ENCODE measurements around the gene EML6.

EML6 gene

DNA sequence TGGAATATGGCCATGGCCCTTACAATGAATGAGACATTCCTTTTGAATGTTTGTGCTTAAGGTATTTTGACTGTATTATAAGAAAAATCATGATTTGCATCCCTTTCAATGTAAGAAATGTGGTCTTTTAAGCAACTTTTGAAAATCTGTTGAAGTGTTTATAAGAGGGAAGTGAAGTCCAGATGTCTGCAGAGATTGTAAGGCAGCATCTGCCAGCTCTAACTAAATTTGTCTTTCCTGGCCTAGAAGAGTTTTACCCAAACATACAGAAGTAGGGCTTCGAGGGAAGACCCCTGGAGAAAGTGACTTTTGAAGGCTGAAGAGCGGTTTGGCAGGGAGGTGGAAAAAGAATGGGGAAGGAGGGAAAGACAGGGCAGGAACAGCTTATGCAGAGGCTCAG is 12.2 kb downstream of the EML6 start:
- WGBS, 2 donors (ENCODE audit: extremely low coverage in 2 of 2, insufficient read length in 2 of 2, insufficient replicate concordance in 1 of 2), result no CpG with 5 or more reads among the region's 2 CpGs
- Histone ChIP-seq H3K4me3 (ENCODE audit: low read length in 2 of 2) (no peak overlapping the region), H3K18ac (ENCODE audit: low read length) (no peak overlapping the region)

DNA sequence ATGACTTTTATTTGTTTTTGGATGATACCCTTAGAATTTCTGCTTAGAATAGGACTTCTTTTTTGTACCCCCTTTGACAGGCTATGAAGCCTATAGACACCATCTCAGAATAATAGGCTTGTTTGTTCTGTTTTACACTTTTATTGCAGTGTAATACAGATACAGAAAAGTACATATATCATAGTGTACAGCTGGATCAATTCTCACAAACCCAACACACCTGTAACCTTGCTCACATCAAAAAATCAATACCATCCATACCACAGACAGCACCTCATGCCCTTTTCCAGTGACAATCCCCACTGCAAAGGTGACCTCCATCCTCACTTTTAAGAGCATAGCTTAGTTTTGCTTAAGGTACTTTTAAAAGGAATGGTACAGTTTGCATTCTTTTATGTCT is 14.8 kb downstream of the EML6 start:
- Histone ChIP-seq H4K91ac (ENCODE audit: low read depth, low read length, poor library complexity) (no peak overlapping the region), H3K14ac (ENCODE audit: low read length) (no peak overlapping the region), H3K27ac (replicated peaks; ENCODE audit: low read length) (no peak overlapping the region), H3K9me3 (replicated peaks in 1 of 2; ENCODE audit: control insufficient read depth in 2 of 2, insufficient read depth in 1 of 2, low read depth in 1 of 2, low read length in 2 of 2) (no peaks in the 10 kb centered on the region), H2BK15ac (ENCODE audit: low read length) (no peak overlapping the region), H2AFZ (ENCODE audit: low read length) (no peak overlapping the region), H3K4me2 (ENCODE audit: insufficient read depth, low read length, poor library complexity, severe bottlenecking) (no peak overlapping the region), H3K4ac (ENCODE audit: low read length) (no peak overlapping the region), H3K9ac (ENCODE audit: low read depth, low read length, poor library complexity) (no peak overlapping the region), H2AK5ac (ENCODE audit: low read depth, low read length) (no peak overlapping the region), H3K79me1 (ENCODE audit: low read depth, low read length) (no peaks in the 10 kb centered on the region), H3K4me3 (ENCODE audit: low read length in 2 of 2) (no peak overlapping the region), H2BK120ac (ENCODE audit: low read depth, low read length) (no peak overlapping the region), H3K18ac (ENCODE audit: low read length) (no peak overlapping the region), H2BK12ac (ENCODE audit: low read length) (no peak overlapping the region), H3K23ac (ENCODE audit: low read depth, low read length, poor library complexity) (no peak overlapping the region), H3K27me3 (ENCODE audit: control insufficient read depth in 3 of 3, insufficient read depth in 3 of 3, low read depth in 1 of 3, low read length in 3 of 3) (peaks cover 0 to 27% (median 0%) of the 10 kb centered on the region in 3 experiments), H3K36me3 (replicated peaks in 1 of 2; ENCODE audit: control insufficient read depth in 2 of 2, insufficient read depth in 2 of 2, low read length in 2 of 2) (no peaks in the 10 kb centered on the region), H3K4me1 (ENCODE audit: control insufficient read depth in 2 of 2, insufficient read depth in 1 of 2, low read depth in 1 of 2, low read length in 2 of 2) (no peaks in the 10 kb centered on the region), H4K8ac (ENCODE audit: low read depth, low read length) (no peak overlapping the region), H2BK5ac (ENCODE audit: low read length) (no peak overlapping the region)
- no peak for DNase-seq (ENCODE audit: low spot score)

More for the DNA sequence above, 12.2 kb downstream of the EML6 start:
- H3K4me2 ChIP-seq (ENCODE audit: insufficient read depth, low read length, poor library complexity, severe bottlenecking), result no peak overlapping the region
- no peaks in the 10 kb centered on the region for H3K79me1 ChIP-seq (ENCODE audit: low read depth, low read length)
- no peak overlapping the region for H2BK5ac ChIP-seq (ENCODE audit: low read length)
- H3K4ac ChIP-seq (ENCODE audit: low read length), result no peak overlapping the region
- H3K14ac ChIP-seq (ENCODE audit: low read length), result no peak overlapping the region
- H2AK5ac ChIP-seq (ENCODE audit: low read depth, low read length), result no peak overlapping the region
- no peak overlapping the region for H3K9ac ChIP-seq (ENCODE audit: low read depth, low read length, poor library complexity)
- no peak overlapping the region for H2AFZ ChIP-seq (ENCODE audit: low read length)
- H3K4me1 ChIP-seq (ENCODE audit: control insufficient read depth in 2 of 2, insufficient read depth in 1 of 2, low read depth in 1 of 2, low read length in 2 of 2), result no peaks in the 10 kb centered on the region
- H2BK12ac ChIP-seq (ENCODE audit: low read length), result no peak overlapping the region
- no peak overlapping the region for H4K91ac ChIP-seq (ENCODE audit: low read depth, low read length, poor library complexity)
- H3K27me3 ChIP-seq (ENCODE audit: control insufficient read depth in 3 of 3, insufficient read depth in 3 of 3, low read depth in 1 of 3, low read length in 3 of 3), result peaks cover 0 to 22% (median 0%) of the 10 kb centered on the region in 3 experiments
- H3K27ac ChIP-seq (replicated peaks; ENCODE audit: low read length), result no peak overlapping the region
- H2BK15ac ChIP-seq (ENCODE audit: low read length), result no peak overlapping the region
- no peak overlapping the region for H2BK120ac ChIP-seq (ENCODE audit: low read depth, low read length)
- no peaks in the 10 kb centered on the region for H3K9me3 ChIP-seq (replicated peaks in 1 of 2; ENCODE audit: control insufficient read depth in 2 of 2, insufficient read depth in 1 of 2, low read depth in 1 of 2, low read length in 2 of 2)
- H4K8ac ChIP-seq (ENCODE audit: low read depth, low read length), result no peak overlapping the region
- no peaks in the 10 kb centered on the region for H3K36me3 ChIP-seq (replicated peaks in 1 of 2; ENCODE audit: control insufficient read depth in 2 of 2, insufficient read depth in 2 of 2, low read length in 2 of 2)
- H3K23ac ChIP-seq (ENCODE audit: low read depth, low read length, poor library complexity), result no peak overlapping the region
- DNase-seq (ENCODE audit: low spot score), result no peak

DNA sequence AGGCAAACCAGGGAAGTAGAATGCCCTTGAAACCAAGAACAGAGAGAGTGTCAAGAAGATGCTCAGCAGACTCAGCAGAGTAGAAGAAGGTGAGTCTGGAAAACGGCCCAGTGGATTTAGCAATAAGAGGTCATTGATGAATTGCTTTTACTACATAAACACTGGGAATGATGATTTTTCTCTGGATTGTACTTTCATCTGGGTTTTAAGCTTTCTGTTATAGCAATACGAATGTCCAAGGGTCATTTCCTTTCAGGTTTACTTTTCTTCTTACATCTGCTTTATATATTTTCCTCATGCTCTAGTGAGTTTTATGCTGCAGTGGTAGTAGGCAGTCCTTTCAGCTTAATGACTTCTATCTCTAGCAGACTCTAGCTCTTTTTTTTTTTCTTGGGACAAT is 16.9 kb downstream of the EML6 start:
- no peak overlapping the region for H2BK5ac ChIP-seq (ENCODE audit: low read length)
- H3K4me2 ChIP-seq (ENCODE audit: insufficient read depth, low read length, poor library complexity, severe bottlenecking), result no peak overlapping the region
- no peak for DNase-seq (ENCODE audit: low spot score)
- no CpG with 5 or more reads among the region's 2 CpGs for WGBS, 2 donors (ENCODE audit: extremely low coverage in 2 of 2, insufficient read length in 2 of 2, insufficient replicate concordance in 1 of 2)
- peaks cover 2 to 7% of the 10 kb centered on the region in 2 donors for H3K4me1 ChIP-seq (ENCODE audit: control insufficient read depth in 2 of 2, insufficient read depth in 1 of 2, low read depth in 1 of 2, low read length in 2 of 2)
- no peak overlapping the region for H3K27ac ChIP-seq (replicated peaks; ENCODE audit: low read length)
- no peaks in the 10 kb centered on the region for H3K9me3 ChIP-seq (replicated peaks in 1 of 2; ENCODE audit: control insufficient read depth in 2 of 2, insufficient read depth in 1 of 2, low read depth in 1 of 2, low read length in 2 of 2)
- H3K27me3 ChIP-seq (ENCODE audit: control insufficient read depth in 3 of 3, insufficient read depth in 3 of 3, low read depth in 1 of 3, low read length in 3 of 3), result peaks cover 0 to 27% (median 0%) of the 10 kb centered on the region in 3 experiments
- no peak overlapping the region for H2BK15ac ChIP-seq (ENCODE audit: low read length)
- H3K79me1 ChIP-seq (ENCODE audit: low read depth, low read length), result no peaks in the 10 kb centered on the region
- no peak overlapping the region for H3K9ac ChIP-seq (ENCODE audit: low read depth, low read length, poor library complexity)
- H2BK120ac ChIP-seq (ENCODE audit: low read depth, low read length), result no peak overlapping the region
- H3K36me3 ChIP-seq (replicated peaks in 1 of 2; ENCODE audit: control insufficient read depth in 2 of 2, insufficient read depth in 2 of 2, low read length in 2 of 2), result no peaks in the 10 kb centered on the region
- no peak overlapping the region for H4K8ac ChIP-seq (ENCODE audit: low read depth, low read length)
- H3K4me3 ChIP-seq (ENCODE audit: low read length in 2 of 2), result no peak overlapping the region
- H3K14ac ChIP-seq (ENCODE audit: low read length), result no peak overlapping the region
- no peak overlapping the region for H2AFZ ChIP-seq (ENCODE audit: low read length)
- H3K4ac ChIP-seq (ENCODE audit: low read length), result no peak overlapping the region
- no peak overlapping the region for H4K91ac ChIP-seq (ENCODE audit: low read depth, low read length, poor library complexity)
- H2BK12ac ChIP-seq (ENCODE audit: low read length), result no peak overlapping the region
- no peak overlapping the region for H3K23ac ChIP-seq (ENCODE audit: low read depth, low read length, poor library complexity)
- H2AK5ac ChIP-seq (ENCODE audit: low read depth, low read length), result no peak overlapping the region
- H3K18ac ChIP-seq (ENCODE audit: low read length), result no peak overlapping the region

DNA sequence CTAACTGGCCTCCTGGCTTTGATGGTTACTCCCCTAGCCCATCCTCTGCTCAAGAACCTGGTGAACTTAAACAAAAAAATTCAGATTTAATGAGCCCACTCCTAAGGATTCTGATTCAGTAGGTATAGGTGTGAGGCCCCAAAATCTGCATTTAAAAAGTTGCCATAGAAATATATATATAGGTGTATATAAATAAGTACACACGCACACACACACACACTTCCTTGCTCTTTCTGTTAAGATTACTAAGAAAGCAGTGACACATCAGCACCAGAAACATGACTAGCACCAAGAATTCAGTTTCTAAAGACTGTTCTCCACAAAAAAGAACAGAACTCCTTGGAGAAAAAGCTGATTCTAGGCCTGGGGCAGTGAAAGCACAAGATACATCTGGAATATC is 17.8 kb downstream of the EML6 start:
- no CpG with 5 or more reads among the region's 1 CpG for WGBS, 2 donors (ENCODE audit: extremely low coverage in 2 of 2, insufficient read length in 2 of 2, insufficient replicate concordance in 1 of 2)
- Histone ChIP-seq H3K9ac (ENCODE audit: low read depth, low read length, poor library complexity) (no peak overlapping the region), H3K4me3 (ENCODE audit: low read length in 2 of 2) (no peak overlapping the region), H2BK15ac (ENCODE audit: low read length) (no peak overlapping the region), H3K4me2 (ENCODE audit: insufficient read depth, low read length, poor library complexity, severe bottlenecking) (no peak overlapping the region), H2AK5ac (ENCODE audit: low read depth, low read length) (no peak overlapping the region), H3K9me3 (replicated peaks in 1 of 2; ENCODE audit: control insufficient read depth in 2 of 2, insufficient read depth in 1 of 2, low read depth in 1 of 2, low read length in 2 of 2) (no peaks in the 10 kb centered on the region), H3K79me1 (ENCODE audit: low read depth, low read length) (no peaks in the 10 kb centered on the region), H4K91ac (ENCODE audit: low read depth, low read length, poor library complexity) (no peak overlapping the region), H3K36me3 (replicated peaks in 1 of 2; ENCODE audit: control insufficient read depth in 2 of 2, insufficient read depth in 2 of 2, low read length in 2 of 2) (no peaks in the 10 kb centered on the region), H3K27ac (replicated peaks; ENCODE audit: low read length) (no peak overlapping the region), H3K4me1 (ENCODE audit: control insufficient read depth in 2 of 2, insufficient read depth in 1 of 2, low read depth in 1 of 2, low read length in 2 of 2) (peaks cover 2 to 7% of the 10 kb centered on the region in 2 donors), H4K8ac (ENCODE audit: low read depth, low read length) (no peak overlapping the region), H2AFZ (ENCODE audit: low read length) (no peak overlapping the region), H2BK5ac (ENCODE audit: low read length) (no peak overlapping the region), H3K14ac (ENCODE audit: low read length) (no peak overlapping the region), H2BK120ac (ENCODE audit: low read depth, low read length) (no peak overlapping the region), H2BK12ac (ENCODE audit: low read length) (no peak overlapping the region), H3K4ac (ENCODE audit: low read length) (no peak overlapping the region), H3K18ac (ENCODE audit: low read length) (no peak overlapping the region), H3K27me3 (ENCODE audit: control insufficient read depth in 3 of 3, insufficient read depth in 3 of 3, low read depth in 1 of 3, low read length in 3 of 3) (peaks cover 0 to 26% (median 0%) of the 10 kb centered on the region in 3 experiments), H3K23ac (ENCODE audit: low read depth, low read length, poor library complexity) (no peak overlapping the region)
- no peak for DNase-seq (ENCODE audit: low spot score)

All from neuronal stem cell (in vitro differentiated cells).